GM23338 (cell line): ENCODE data around the gene HPS5. TPM values are rescaled to one million over a fixed set of nuclear protein-coding genes. Genes with fewer than 3 reads are reported as not detected.

Source experiments
- ATAC-seq: fragments of 200-7000 bp; cut with Tn5 transposase; 3 replicates; pipeline ENCODE4 v1.9.1; 2020
- DNase-seq: peaks from one replicate; pipeline ENCODE4 v3.0.0-alpha.2; 2015; ENCODE audit warnings: low spot score
- H2AFZ ChIP-seq: fragments of 200-600 bp; sonication (generic); 2 replicates; pipeline ENCODE4 v1.8.0; 2016; ENCODE audit warnings: antibody characterized with exemption, mild to moderate bottlenecking, moderate library complexity
- H3F3A ChIP-seq: fragments of 200-600 bp; sonication (generic); replicated peaks from 2 replicates; pipeline ENCODE4 v1.8.0; 2017; ENCODE audit warnings: antibody characterized with exemption, mixed run types, low read depth
- H3K27ac ChIP-seq: fragments of 200-600 bp; sonication (generic); 2 replicates; pipeline ENCODE4 v1.6.1; 2016; ENCODE audit warnings: low read depth
- H3K27me3 ChIP-seq: fragments of 200-600 bp; sonication (generic); 2 replicates; pipeline ENCODE4 v1.8.0; 2016; ENCODE audit warnings: mild to moderate bottlenecking, mixed run types, moderate library complexity; ENCODE audit not compliant: insufficient read depth
- H3K36me3 ChIP-seq: fragments of 200-600 bp; sonication (generic); 2 replicates; pipeline ENCODE4 v1.8.0; 2016; ENCODE audit warnings: mild to moderate bottlenecking; ENCODE audit not compliant: insufficient read depth
- H3K4me1 ChIP-seq: fragments of 200-600 bp; sonication (generic); 2 replicates; pipeline ENCODE4 v1.8.0; 2016; ENCODE audit warnings: mild to moderate bottlenecking, moderate library complexity; ENCODE audit not compliant: insufficient read depth
- H3K4me2 ChIP-seq: fragments of 200-600 bp; sonication (generic); 2 replicates; pipeline ENCODE4 v1.7.1; 2017; ENCODE audit warnings: mixed run types
- H3K4me3 ChIP-seq: fragments of 200-600 bp; sonication (generic); 2 replicates; pipeline ENCODE4 v1.6.1; 2016; ENCODE audit warnings: mixed run types
- H3K79me2 ChIP-seq: fragments of 200-600 bp; sonication (generic); replicated peaks from 2 replicates; pipeline ENCODE4 v1.8.0; 2017; ENCODE audit warnings: mild to moderate bottlenecking; ENCODE audit not compliant: insufficient read depth
- H3K9me2 ChIP-seq: fragments of 200-600 bp; sonication (generic); 2 replicates; pipeline ENCODE4 v1.8.0; 2017; ENCODE audit not compliant: insufficient read depth
- H4K20me1 ChIP-seq: fragments of 200-600 bp; sonication (generic); replicated peaks from 2 replicates; pipeline ENCODE4 v1.8.0; 2017; ENCODE audit warnings: mild to moderate bottlenecking; ENCODE audit not compliant: insufficient read depth
- H3K27ac Mint-ChIP-seq: 2 replicates; pipeline ENCODE4 v1.8.0; 2020; ENCODE audit warnings: inconsistent platforms, mild to moderate bottlenecking, moderate library complexity, mixed read lengths
- H3K27me3 Mint-ChIP-seq: 3 replicates; pipeline ENCODE4 v1.8.0; 2022; ENCODE audit warnings: low read depth, mild to moderate bottlenecking, moderate library complexity, mixed read lengths, inconsistent platforms; ENCODE audit not compliant: insufficient read depth, poor library complexity
- H3K36me3 Mint-ChIP-seq: 3 replicates; pipeline ENCODE4 v1.8.0; 2021; ENCODE audit warnings: low read depth, mild to moderate bottlenecking, inconsistent platforms, moderate library complexity, mixed read lengths
- H3K4me1 Mint-ChIP-seq: 3 replicates; pipeline ENCODE4 v1.8.0; 2020; ENCODE audit warnings: mild to moderate bottlenecking, inconsistent platforms, mixed read lengths
- H3K4me3 Mint-ChIP-seq: 3 replicates; pipeline ENCODE4 v1.8.0; 2021; ENCODE audit warnings: moderate library complexity, mild to moderate bottlenecking, inconsistent platforms, mixed read lengths
- H3K9me3 Mint-ChIP-seq: 3 replicates; pipeline ENCODE4 v1.8.0; 2020; ENCODE audit warnings: moderate library complexity, mild to moderate bottlenecking, inconsistent platforms, mixed read lengths
- CTCF ChIP-seq, 2 experiments: fragments of 200-600 bp in 1 of 2; sonication (generic) in 1 of 2; conservative IDR thresholded peaks; 2 replicates each; pipeline versions ENCODE4 v1.5.1 to v1.6.1; 2016 to 2017; ENCODE audit warnings: antibody characterized with exemption in 2 of 2, low read depth in 2 of 2, mild to moderate bottlenecking in 2 of 2, moderate library complexity in 1 of 2
- ETS1 ChIP-seq: IDR thresholded peaks from 2 replicates; pipeline ENCODE4 v1.6.1; 2016; ENCODE audit warnings: antibody characterized with exemption
- EZH2 ChIP-seq: fragments of 200-600 bp; sonication (generic); IDR thresholded peaks from one replicate; pipeline ENCODE4 v1.8.0; 2017; ENCODE audit warnings: antibody characterized with exemption, mild to moderate bottlenecking, low read depth; ENCODE audit not compliant: unreplicated experiment
- EZH2phosphoT487 ChIP-seq: fragments of 200-600 bp; sonication (generic); IDR thresholded peaks from one replicate; pipeline ENCODE4 v1.8.1; 2018; ENCODE audit warnings: antibody characterized with exemption; ENCODE audit not compliant: unreplicated experiment
- JUNB ChIP-seq: IDR thresholded peaks from one replicate; pipeline ENCODE4 v1.6.1; 2016; ENCODE audit warnings: antibody characterized with exemption; ENCODE audit not compliant: unreplicated experiment
- NANOG ChIP-seq: IDR thresholded peaks from 2 replicates; pipeline ENCODE4 v1.6.1; 2016; ENCODE audit warnings: antibody characterized with exemption, borderline replicate concordance
- REST ChIP-seq: IDR thresholded peaks from one replicate; pipeline ENCODE4 v1.6.1; 2018; ENCODE audit warnings: antibody characterized with exemption; ENCODE audit not compliant: unreplicated experiment
- ZNF114 ChIP-seq: fragments of 250-450 bp; sonication (Bioruptor Pico); IDR thresholded peaks from 2 replicates; pipeline ENCODE4 v1.5.0; 2020; ENCODE audit warnings: mild to moderate bottlenecking, moderate library complexity
- ZNF331 ChIP-seq: fragments of 250-450 bp; sonication (Bioruptor Pico); IDR thresholded peaks from 2 replicates; pipeline ENCODE4 v1.5.0; 2020; ENCODE audit warnings: low read depth, mild to moderate bottlenecking, moderate library complexity
- polyA plus RNA-seq: library from polyadenylated mRNA; unstranded; fragments of >200 nt; fragmentation: Nextera tagmentation; extraction: Ambion mirVana; gene quantifications from 2 replicates; pipeline ENCODE4 v1.2.1, GENCODE V29; 2016
- total RNA-seq: library from RNA; depleted of rRNA; stranded (reverse); fragments of >200 nt; shearing (Covaris generic); gene quantifications from 2 replicates; pipeline ENCODE4 v1.2.3, GENCODE V29; 2014

The HPS5 gene
- total and polyA plus RNA-seq, 2 experiments from 2014 or later, result 11.5 to 18.6 TPM

DNA sequence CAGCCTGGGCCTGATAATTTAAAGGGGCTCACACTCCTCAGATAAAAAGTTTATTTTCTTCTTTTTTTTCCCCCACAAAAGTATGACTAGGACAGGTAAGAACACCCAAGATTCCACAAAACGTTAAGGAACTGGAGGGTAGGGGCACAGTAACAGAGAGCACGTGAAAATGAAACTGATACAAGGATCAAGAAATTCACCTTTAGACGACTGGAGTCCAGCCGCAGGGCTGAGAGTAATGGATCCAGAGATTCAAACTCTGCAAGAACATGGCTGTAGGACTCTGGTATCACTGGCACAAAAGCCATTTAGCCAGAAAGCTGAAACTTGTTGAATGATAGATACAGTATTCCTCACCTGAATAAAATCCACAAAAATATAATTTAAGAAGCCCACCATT lies 4.4 kb downstream of the HPS5 start (continued):
- no peak for TF ChIP-seq REST
- no peak for TF ChIP-seq NANOG
- no peak for TF ChIP-seq EZH2
- TF ChIP-seq CTCF (conservative IDR thresholded peaks at IDR 0.05; ENCODE audit: low read depth in 2 of 2), result no peak
- TF ChIP-seq ETS1, result no peak
- no peak for TF ChIP-seq JUNB
- TF ChIP-seq ZNF114, result no peak
- TF ChIP-seq ZNF331 (CRISPR knock-in tag), result no peak
- no peak for TF ChIP-seq EZH2phosphoT487

DNA sequence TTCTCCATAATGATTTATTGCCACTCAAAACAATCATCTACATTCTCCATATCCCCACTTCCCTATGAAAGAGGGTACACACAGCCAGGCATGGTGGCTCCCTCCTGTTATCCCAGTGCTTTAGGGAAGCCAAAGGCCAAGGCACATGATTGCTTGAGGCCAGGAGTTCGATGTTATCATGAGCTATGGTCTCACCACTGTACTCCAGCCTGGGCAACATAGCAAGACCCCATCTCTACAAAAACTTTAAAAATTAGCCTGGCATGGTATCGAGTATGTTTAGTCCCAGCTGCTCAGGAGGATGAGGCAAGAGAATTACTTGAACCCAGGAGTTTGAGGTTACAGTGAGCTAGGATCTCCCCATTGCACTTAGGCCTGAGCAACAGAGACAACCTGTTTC lies 6.0 kb downstream of the HPS5 start:
- Histone ChIP-seq H3K9me2 (no peaks in the 10 kb centered on the region), H3K79me2 (peaks cover 85% of the 10 kb centered on the region), H2AFZ (no peak overlapping the region), H4K20me1 (no peaks in the 10 kb centered on the region; the same call in none of the 2 replicates), H3K4me1 (peaks cover 8% of the 10 kb centered on the region), H3K4me2 (no peak overlapping the region), H3K36me3 (peaks cover 7% of the 10 kb centered on the region), H3F3A (no peaks in the 10 kb centered on the region), H3K27ac (no peak overlapping the region), H3K4me3 (no peak overlapping the region), H3K27me3 (no peaks in the 10 kb centered on the region)
- no peak overlapping the region for H3K27ac Mint-ChIP-seq
- H3K36me3 Mint-ChIP-seq, result peaks cover 15% of the 10 kb centered on the region; the same call in 2 of the 3 replicates
- peaks cover 11% of the 10 kb centered on the region; the same call in 2 of the 3 replicates for H3K4me1 Mint-ChIP-seq
- H3K4me3 Mint-ChIP-seq, result no peak overlapping the region
- H3K27me3 Mint-ChIP-seq, result no peaks in the 10 kb centered on the region
- TF ChIP-seq EZH2phosphoT487, result no peak
- TF ChIP-seq ETS1, result no peak
- no peak for TF ChIP-seq NANOG
- no peak for TF ChIP-seq ZNF114
- DNase-seq (no peak), ATAC-seq (no peak)
- no peaks in the 10 kb centered on the region for H3K9me3 Mint-ChIP-seq
